HG03139 (cell line): ENCODE measurements around the gene AUTS2.

Experiments
- ATAC-seq: cut with Tn5 transposase; IDR thresholded peaks from one replicate; pipeline ENCODE4 v1.9.1; 2021; ENCODE audit not compliant: unreplicated experiment

The AUTS2 gene

DNA sequence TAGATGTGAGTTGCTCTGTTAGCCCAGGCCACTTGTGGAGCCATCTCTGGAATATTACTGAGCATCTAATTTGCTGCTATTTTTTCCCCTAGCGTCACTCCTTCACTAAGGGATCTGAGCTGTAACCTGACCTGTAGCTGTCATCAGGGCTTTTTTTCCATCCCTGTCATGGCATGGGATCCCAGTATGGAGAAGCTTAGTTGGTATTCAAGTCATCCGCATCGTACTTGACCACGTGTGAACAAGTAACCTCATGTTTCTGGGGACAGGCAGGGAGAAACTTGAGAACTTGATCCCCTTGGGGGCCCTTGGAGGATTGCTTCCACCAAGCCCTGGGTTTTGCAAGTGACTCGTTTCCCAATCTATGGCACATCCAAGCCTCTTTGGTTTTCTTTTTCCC lies 1059.3 kb downstream of the AUTS2 start:
- ATAC-seq, result no peak

DNA sequence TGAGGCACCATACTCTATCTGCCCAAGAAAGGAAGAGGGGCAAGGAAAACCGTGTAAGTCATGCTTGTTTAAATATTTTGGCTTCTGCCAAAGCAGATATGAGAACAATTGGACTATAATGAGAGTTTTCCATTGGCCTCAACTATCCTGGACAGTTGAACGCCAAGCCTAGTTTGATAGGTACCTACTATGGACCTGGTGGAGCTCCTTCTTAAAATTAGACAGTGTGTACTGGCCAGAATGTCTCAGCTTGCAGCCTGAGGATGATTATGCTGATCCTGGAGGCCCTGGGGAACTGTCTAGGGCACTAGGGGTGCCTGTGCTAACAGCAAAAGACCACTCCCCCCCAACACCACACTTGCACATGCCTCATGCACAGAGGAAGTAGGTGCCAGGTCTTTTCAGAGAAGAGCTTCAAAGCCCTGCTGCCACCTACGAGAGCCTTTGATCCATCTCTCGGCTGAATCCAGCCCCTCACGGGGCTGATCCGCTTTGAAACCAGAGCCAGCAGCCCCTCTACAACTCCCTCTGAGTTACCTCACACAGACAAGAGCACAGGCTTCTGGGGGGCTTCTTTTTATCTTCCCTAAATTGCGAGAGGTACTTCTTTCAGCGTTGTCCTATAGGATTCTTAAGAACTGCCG lies 1059.8 kb downstream of the AUTS2 start:
- no peak for ATAC-seq

DNA sequence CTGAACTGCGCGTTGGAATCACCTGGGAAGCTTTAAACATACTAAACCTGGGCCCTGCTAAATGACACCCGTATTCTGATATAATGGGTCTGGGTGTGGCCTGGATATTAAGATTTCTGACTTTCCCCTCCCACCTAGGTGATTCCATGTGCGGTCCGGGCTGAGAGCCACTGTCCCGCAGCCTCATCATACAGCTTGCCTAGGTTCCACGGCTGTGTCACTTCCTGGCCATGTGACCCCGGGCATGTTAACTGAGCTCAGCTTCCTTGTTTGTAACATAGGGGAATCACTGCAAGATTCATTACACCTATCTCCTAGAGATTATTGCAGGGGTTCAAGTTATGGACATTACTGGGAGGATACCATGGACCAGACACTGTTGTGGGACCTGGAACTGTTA lies 1061.0 kb downstream of the AUTS2 start:
- no peak for ATAC-seq

DNA sequence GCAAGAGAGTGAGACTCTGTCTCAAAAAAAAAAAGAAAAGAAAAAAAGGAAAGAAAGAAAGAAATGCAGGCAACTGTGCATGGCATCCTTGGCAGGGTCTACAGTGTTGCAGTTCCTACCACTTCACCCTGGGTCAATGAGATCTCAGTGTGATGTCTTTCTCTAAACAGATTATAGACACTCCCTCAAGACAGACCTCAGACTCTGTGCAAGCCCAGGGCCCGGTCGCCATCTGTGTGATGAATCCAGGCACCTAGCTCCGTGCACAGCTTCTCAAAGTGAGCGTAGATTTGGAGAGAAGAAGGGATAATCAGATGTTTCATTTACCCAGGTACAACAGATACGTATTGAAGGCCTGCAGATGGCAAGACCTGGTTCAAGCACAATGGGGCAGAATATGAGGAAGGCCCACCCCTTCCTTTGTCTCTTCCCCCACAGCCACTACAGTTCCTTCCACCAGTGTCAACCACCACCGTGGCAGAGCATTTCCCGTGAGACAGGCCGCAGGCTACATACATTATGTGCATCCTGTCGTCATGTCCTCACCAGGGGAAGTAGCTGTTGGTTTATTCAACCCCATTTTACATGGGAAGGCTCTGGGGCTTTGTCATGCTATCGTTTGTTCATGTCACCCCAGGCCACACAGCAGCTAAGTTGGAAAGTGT lies 1062.0 kb downstream of the AUTS2 start:
- ATAC-seq, result no peak

DNA sequence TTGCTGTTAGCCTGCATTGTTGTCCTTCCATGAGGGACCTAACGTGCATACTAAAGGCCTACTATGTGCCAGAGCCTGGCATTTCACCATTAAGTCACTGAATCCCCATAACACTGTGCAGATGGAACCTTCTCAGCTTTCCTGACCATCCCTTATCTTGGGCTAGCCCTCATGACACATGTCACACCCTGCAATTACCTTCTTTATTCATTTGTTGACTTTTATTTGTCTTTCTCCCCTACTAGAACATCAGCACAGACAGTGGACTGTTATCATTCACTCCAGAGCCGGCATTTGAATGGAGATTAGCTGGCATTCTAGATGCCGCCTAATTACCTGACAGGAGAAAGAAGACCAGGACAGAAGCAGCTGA lies 1062.5 kb downstream of the AUTS2 start:
- no peak for ATAC-seq

DNA sequence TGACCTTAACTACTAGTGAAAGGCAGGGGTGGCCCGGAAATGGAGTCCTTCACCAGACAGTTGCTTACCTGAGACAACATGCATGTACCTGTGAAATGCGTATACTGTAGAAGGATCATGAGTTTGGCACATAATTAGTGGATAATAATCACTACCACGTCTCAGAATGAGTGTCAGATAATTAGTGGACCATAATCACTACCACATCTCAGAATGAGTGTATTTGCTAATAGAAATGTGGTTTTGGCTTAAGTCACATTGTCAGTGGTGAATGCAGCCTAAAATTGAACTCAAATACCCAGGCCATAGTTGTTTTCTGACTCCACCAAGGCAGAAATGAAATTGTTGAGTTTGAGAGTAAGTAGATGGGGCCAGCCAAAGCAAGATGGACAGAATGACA lies 1065.4 kb downstream of the AUTS2 start:
- ATAC-seq, result no peak

DNA sequence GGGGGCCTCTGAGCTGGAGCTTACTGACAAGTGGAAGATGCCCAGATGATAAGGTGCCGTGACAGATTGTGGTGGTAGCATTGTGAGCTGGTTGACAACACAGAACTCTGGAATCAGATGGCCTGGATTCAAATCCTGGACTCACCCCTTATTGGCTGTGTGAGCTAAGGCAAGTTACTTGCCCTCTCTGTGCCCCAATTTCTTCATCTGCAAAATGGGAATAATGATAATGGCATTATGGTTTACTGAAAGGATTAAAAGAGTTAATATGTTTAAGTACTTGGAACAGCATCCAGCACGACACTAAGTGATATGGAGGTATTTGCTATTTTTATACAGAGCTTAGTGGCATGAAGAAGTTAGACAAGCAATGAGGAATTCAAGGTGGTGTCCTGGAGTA lies 1067.7 kb downstream of the AUTS2 start:
- ATAC-seq, result no peak

DNA sequence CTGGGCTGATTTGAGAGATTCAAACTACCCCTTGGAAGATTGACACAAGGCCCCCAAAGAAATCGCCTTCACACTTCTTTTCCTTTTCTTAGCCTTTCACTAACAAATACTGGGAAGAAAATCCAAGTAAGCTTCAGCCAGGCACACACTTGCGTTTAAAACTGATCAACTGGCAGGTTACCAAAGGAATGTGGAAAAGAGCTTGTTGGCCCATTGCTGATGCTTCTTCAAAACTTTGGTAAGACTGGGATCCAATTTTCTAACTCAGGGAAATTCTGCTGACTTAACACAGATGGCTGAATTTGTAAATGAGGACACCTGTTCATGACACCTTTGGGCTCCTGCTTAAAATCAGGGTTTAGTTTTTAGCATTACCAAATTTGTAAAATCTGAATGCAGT lies 1069.1 kb downstream of the AUTS2 start:
- ATAC-seq, result no peak

DNA sequence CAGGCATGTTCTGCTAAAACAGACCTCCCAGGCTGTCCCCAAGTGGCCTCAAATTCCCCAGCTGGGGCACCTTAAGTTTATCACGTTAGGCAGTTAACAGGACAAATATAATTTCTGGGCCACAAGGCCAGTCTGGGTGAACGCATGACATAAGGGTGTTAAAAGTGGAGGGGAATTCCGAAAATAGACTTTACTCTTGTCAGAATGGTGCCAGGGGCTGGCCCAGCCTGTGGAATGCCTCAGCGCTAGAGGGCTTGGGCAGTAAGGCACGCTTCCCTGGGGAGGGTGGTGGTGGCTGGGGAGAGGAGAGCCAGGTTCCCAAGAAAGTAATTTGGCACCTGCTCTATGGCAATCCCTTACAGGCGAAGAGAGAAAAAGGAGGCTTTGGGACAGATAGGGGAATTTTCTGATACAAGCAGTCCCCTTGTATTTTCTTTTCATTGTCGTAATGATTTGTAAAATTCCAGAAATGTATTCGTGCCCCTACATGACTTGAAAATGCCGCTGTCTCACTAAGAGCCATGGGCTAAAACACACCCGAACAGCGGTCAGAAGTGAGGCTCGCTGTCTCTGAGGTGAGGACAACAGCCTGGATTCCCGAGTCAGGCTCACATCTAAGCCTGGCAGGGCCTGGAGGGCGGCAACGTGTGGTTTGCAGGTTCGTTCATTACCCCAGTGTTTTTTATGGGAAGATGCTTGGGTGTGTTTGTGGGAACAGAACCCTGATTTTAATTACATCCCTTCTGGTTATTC lies 1070.5 kb downstream of the AUTS2 start:
- ATAC-seq, result no peak

DNA sequence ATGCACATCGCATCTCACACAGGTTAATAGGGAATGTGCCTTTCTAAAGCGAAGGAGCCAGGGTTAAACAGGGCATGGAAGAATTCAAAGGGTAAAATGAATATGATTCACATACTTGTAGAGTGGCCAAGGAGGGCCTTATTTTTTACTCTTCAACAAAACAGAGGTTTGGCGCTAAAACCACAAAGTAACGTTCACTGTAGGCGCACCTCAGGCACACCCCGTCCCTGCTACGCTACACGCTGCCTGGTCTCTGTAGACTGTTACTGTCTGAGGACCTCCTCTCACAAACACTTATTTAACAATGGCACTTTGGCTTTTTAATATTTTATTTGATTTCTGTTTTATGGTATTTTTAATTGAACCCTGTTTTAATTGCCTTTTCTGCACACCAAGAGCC lies 1071.6 kb downstream of the AUTS2 start:
- no peak for ATAC-seq

DNA sequence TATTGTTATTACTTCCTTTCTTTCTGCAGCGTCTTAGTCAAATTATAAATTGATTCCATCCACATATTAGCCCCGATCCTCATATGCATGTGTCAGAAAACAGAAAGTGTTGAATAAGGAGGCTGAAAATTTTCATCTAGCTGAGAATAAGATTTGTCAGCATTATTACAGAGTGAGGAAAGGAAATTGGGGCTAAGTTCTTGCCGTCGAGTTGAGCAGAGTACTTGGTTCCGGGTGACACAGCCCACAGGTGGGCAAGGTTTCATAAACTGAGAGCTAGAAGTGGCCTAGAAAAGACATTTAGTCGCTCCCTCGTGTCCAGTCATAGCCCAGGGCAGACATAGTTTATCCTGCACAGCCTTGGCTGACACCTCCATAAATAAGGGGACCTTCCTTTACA lies 1072.0 kb downstream of the AUTS2 start:
- no peak for ATAC-seq

DNA sequence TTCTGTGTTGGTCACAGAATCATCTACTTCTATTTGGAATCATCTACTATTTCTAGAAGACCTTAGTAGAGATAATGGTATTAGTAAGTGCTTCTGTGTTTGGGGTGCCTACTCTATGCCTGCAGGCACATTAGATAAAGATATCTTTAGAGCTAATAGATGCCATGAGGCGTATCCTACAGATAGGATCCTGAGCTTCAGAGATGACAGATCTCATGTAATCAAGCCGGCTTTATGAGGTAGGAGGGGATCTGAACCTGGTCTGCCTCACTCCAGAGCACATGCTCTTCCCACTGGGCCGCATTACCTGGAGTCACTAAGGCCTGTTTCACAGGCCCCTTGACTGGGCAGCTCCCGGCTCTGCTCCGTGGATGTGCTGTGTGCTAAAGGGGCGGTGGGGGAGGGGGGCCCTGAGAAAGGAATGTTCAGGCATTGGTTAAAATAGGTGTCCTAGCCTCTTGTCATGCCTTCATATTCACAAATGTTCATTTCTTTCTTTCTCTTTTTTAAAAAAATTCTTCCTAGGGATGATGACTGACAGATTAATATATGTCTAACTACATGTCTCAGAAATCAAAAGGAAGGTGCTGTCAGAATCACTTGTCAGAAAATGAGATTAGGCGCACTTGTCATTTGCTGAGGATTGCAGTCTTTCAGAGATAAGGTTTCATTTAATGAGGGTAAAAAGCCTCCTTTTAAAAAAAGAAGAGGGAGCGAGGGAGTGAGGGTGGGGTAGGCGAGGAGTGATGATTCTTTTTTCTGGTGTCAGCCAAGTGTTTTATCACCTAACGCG lies 1075.7 kb downstream of the AUTS2 start:
- no peak for ATAC-seq

DNA sequence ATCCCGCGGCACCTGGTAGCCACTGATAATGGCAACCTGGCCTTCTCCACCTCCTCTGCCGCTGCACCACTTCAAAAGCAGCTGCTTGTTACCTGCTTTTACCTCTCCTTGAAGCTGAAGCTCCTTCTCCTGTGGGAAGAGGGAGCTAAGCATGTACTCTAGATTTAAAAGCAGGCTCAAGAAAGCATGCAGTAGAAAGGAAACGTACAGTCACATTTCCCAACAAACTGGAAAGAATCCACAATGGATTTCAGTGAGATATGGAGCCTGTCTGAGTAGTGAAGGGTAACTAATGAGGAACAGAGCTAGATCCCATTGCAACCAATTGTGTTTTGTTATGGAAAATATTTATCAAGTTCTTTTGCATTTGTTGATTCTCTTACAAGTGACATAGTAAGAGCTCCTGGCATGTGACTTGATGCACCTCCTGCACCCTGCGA lies 1076.3 kb downstream of the AUTS2 start:
- no peak for ATAC-seq

DNA sequence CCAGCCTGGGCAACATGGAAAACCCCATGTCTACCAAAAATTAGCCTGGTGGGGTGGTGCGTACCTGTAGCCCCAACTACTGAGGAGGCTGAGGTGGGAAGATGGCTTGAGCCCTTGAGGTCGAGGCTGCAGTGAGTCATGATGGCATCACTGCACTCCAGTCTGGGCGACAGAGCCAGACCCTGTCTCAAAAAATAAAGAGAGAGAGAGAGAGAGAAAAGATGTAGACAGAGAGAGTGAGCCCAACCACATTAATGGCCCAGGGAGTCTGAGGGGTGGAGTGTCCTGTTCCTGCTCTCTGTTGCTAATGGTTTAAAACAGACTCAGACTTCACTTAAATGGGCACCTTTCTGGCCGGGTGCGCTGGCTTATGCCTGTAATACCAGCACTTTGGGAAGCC lies 1078.0 kb downstream of the AUTS2 start:
- ATAC-seq, result no peak

DNA sequence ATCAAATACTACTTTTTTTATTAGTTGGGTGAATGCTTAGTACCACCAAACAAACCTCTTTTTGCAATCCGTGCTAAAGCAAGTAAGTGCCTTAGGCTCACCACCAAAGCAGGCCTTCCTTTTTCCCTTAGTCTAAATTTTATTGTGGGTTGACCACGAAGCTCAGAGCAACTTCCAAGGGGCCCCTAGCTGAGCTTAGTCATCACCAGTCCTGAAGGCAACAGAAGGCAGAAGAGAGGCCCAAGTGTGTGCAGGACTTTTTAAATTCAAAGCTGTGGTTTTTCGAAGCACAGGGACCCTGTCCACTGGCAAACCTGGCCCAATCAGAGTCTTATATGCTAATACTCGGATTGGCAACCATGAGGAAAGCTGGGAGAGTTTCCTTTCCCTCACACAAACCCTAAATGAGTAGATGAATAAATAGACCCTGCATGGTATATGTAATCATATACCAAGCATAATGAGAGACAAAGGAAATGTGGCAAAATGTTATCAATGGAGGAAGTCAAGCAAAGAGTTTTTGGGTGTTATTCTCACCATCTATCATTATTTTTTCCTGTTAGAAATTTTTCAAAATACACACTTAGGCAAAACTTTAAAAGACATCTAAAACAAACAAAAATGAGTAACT lies 1080.5 kb downstream of the AUTS2 start:
- no peak for ATAC-seq

DNA sequence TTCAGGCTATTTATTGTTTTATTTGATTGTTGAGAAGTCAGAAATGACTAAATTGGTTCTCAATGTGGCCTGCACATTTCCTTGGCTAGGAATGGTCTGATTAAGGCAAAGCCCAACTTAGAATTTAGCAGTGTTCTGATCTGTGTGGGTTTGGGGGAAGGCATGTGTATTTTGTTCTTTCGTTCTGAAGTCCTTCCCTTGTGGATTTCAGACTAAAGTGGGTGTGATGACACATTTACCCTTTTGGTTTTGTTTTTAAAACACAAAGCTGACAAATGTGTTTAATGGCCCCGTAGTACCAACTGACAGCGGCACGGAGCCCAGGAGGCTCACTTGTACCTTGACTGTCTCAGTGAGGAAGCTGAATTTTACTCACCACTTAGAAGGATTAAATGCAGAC lies 1081.4 kb downstream of the AUTS2 start:
- no peak for ATAC-seq

DNA sequence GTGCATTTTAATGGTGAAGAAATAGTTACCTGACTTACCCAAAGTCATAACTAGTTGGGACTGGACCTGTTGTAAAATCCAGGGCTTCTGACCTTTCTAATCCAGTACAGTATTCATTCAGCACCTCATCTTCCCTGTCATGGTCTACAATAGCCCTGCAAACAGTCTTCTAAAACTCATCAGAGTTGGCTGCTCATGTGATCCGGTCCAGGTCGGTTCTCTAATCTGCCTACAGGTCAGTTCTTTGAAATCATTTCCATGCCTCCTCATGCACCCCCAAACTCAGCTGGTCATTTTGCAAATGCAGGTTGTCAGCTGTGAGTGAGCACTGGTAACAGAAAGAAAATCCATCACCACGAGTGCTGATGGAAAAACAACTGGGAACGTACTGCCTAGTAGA lies 1082.0 kb downstream of the AUTS2 start:
- no peak for ATAC-seq

DNA sequence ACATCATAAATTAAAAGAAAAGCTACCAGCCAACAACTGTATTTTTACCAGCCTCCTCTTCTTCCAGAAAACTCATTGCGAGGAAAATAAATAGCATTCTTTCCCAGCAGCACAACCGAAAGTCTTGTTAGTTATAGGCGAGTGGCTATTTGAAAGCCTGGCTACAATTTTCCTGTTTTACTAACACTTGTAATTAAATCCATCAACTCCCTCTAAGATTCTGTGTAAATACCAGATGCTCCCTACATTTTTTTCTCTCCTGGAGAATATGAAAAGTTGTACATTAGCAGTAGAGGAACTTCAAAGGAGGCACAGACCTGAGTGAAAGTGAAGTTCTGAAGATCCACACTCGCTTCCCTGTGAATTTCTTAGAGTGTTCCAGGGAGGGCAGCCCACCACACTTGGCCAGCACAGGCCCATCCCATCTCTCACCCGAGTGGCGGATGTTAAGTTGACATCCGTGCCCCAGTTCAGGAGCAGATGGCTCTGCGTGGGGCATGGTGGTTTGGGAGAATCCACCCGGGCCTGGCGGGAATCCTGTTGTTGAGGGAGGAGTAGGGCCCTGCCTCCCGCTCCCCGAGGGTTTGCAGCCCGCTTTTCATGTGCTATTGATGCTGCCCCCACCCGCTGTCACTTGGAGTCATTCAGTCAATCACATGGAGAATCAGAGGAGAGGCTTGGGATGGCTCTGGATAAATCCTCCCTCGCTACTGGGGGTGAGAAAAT lies 1082.6 kb downstream of the AUTS2 start:
- no peak for ATAC-seq

DNA sequence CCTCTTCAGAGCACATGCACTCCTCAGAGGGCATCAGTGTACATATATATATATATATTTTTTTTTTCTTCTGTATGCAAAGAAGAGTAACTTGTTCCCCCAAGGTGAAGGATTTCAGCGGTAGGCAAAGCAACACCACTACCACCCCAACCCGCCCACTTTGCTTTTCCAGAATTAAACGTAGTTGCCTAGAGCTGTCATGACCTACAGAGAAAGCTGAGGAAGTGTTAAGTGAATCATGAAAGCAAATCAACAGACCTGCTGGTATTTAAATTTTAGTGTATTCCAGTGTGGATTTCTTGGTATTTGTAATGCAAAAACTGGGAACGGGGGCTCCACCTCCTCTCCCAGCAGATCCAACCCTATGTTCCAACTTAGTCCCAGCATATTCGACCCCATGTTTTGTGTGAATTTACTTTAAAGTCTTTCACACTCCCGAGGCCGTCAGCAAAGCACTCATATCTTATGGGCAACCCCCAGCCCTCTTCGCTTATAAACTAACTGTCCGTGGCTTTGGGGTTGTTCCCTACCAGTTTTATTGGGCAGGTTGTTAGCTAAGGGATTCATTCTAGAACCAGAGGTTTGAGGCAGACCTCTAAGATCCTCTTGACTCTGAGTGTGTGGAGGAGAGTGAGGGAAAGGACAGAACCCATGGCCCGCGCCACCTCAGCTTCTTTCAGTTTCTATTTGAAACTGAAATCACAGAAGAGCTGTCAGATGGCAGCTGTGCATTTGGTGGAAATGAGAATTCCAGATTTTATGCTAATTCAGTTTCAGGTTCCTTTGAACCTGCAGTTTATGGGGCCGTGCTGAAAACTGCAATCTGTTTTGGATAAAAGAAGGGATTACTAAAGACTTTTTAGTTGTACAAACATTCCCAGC lies 1083.4 kb downstream of the AUTS2 start:
- ATAC-seq, result no peak
